ENCODE results near the gene RENBP. TPM values are rescaled to one million over a fixed set of nuclear protein-coding genes. Genes with fewer than 3 reads are reported as not detected.
A peak's percentile ranks its signal among the peaks of the same experiment; 100 is the strongest.

Gene RENBP
- total RNA-seq, 2 experiments from 2014 or later: 14.3 to 15.8 TPM

DNA sequence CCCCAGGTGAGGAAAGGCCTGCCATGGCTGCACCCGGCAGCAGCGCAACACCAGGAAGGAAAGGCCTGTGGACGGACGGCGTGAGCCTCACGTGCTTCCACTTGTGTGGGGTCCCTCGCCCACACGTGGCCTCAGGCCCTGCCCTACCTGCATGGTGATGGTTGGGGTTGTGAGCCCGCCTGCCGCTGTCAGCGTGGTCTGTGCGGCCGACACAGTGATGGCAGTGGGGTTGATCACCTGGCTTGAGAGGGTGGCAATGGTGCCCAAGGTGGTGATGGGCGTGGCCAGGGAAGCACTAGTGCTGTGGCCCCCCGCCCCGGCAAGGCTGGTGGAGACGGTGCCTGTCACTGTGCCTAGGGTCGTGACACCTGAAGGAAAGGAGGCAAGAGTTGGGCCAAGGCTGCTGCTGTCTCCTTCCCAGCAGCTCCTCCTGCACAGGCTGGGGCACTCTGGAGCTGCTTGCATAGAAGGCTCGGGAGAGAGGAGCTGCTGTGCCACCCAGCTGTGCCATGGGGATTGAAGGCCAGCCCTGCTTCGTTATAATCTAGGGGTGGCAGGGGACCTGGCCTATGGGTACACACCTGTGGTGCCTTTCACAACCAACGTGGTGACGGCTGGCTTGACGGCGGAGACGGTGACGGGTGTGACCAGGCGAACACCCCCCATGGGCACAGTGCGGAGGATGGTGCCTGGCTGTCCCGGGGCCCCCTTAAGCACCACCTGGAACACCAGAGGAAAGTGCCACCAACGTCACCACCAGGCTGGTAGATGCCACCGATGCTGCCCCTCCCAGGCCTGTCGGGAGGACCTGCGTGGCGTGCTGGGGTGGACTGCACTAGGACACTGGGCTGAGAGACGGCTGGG is 11.8 kb upstream of the RENBP start:
- ATAC-seq (no peak), DNase-seq (no peak)
- ChIA-PET POLR2A (interaction anchor here (0.7 kb wide), 1 partner anchor 10 kb away, joined by 3 read pairs; no protein-coding TSS in a partner anchor), CTCF (no interaction called here)
- no peaks in the 10 kb centered on the region for H3K27me3 Mint-ChIP-seq
- peaks cover 10% of the 10 kb centered on the region for H3K4me1 Mint-ChIP-seq (ENCODE audit: low read depth)
- intact Hi-C loops (cut with micrococcal nuclease): no loop called here
- H3K9me3 Mint-ChIP-seq: no peaks in the 10 kb centered on the region
- TF ChIP-seq, protein P1, sequence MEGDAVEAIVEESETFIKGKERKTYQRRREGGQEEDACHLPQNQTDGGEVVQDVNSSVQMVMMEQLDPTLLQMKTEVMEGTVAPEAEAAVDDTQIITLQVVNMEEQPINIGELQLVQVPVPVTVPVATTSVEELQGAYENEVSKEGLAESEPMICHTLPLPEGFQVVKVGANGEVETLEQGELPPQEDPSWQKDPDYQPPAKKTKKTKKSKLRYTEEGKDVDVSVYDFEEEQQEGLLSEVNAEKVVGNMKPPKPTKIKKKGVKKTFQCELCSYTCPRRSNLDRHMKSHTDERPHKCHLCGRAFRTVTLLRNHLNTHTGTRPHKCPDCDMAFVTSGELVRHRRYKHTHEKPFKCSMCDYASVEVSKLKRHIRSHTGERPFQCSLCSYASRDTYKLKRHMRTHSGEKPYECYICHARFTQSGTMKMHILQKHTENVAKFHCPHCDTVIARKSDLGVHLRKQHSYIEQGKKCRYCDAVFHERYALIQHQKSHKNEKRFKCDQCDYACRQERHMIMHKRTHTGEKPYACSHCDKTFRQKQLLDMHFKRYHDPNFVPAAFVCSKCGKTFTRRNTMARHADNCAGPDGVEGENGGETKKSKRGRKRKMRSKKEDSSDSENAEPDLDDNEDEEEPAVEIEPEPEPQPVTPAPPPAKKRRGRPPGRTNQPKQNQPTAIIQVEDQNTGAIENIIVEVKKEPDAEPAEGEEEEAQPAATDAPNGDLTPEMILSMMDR (IDR thresholded peaks at IDR 0.05): no peak
- peaks cover 37% of the 10 kb centered on the region for H3K36me3 Mint-ChIP-seq (ENCODE audit: low read depth)
- H3K27ac Mint-ChIP-seq: peak overlapping the region; percentile 52
- no peak overlapping the region for H3K4me3 Mint-ChIP-seq

DNA sequence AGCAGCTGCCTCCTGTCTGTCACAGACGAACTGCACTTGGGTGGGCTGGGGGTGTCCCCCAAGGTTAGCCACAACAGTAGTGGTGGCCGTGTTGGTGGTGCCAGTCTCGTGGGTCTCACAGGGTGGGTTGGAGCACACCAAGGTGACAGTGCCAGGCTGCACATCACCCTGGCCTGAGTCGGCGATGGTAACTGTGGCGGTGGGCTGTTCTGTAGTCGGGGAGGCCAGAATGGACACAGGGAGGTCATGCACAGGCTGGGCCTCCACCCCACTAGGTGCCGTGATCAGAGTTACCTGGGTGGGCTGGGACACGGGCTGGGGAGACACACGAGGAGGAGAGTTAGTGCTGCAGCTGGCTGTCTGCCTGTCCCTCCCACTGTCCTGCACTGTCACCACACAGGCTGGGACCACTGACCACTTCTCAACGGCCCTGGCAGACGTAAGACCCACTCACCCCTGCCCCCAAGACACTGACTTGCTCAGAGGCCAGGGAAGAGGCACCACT is 10.8 kb upstream of the RENBP start:
- CTCF ChIA-PET: no interaction called here
- ATAC-seq (no peak), DNase-seq (no peak)
- intact Hi-C loops (cut with micrococcal nuclease): no loop called here
- no peak overlapping the region for H3K4me3 Mint-ChIP-seq
- peaks cover 43% of the 10 kb centered on the region for H3K36me3 Mint-ChIP-seq (ENCODE audit: low read depth)
- H3K27me3 Mint-ChIP-seq: no peaks in the 10 kb centered on the region
- TF ChIP-seq, protein P1 (IDR thresholded peaks at IDR 0.05): no peak
- peaks cover 18% of the 10 kb centered on the region for H3K4me1 Mint-ChIP-seq (ENCODE audit: low read depth)
- H3K9me3 Mint-ChIP-seq: no peaks in the 10 kb centered on the region
- POLR2A ChIA-PET: no interaction called here
- H3K27ac Mint-ChIP-seq: peak overlapping the region; percentile 52

DNA sequence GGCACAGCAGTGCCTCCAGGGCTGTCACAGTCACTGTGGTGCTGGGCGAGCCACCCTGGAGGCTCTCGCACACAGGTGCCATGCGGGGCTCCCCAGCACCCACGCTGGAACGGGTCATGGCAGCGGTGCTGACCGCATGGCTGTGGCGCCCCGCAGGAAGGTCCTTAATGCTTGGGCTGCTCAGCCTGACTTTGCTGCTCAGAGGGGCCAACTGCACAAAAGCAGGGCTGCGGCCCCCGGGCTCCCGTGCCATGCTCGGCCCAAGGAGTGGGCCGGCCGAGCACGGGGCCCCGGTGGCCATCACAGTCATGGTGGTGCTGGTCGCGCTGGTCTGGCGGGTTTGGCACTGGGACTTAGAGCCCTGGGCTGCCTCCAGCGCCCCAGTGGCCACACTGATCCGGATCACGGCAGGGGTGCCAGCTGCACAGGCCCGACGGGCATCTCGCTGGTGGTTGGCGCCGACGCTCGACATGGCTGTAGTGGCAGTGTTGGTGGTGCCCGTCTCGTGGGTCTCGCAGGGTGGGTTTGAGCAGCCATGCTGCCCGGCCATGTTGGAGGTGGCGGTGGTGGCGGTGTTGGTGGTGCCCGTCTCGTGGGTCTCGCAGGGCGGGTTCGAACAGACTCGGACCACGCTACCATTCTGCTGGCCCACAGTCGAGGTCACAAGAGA is 10.2 kb upstream of the RENBP start:
- H3K27ac Mint-ChIP-seq: no peak overlapping the region
- intact Hi-C loops (cut with micrococcal nuclease): no loop called here
- H3K4me1 Mint-ChIP-seq (ENCODE audit: low read depth): peaks cover 22% of the 10 kb centered on the region
- TF ChIP-seq, protein P1 (IDR thresholded peaks at IDR 0.05): no peak
- DNase-seq: no peak
- POLR2A ChIA-PET: no interaction called here
- no peaks in the 10 kb centered on the region for H3K9me3 Mint-ChIP-seq
- no peak overlapping the region for H3K4me3 Mint-ChIP-seq
- CTCF ChIA-PET: no interaction called here
- H3K36me3 Mint-ChIP-seq (ENCODE audit: low read depth): peaks cover 40% of the 10 kb centered on the region
- no peak for ATAC-seq
- no peaks in the 10 kb centered on the region for H3K27me3 Mint-ChIP-seq

DNA sequence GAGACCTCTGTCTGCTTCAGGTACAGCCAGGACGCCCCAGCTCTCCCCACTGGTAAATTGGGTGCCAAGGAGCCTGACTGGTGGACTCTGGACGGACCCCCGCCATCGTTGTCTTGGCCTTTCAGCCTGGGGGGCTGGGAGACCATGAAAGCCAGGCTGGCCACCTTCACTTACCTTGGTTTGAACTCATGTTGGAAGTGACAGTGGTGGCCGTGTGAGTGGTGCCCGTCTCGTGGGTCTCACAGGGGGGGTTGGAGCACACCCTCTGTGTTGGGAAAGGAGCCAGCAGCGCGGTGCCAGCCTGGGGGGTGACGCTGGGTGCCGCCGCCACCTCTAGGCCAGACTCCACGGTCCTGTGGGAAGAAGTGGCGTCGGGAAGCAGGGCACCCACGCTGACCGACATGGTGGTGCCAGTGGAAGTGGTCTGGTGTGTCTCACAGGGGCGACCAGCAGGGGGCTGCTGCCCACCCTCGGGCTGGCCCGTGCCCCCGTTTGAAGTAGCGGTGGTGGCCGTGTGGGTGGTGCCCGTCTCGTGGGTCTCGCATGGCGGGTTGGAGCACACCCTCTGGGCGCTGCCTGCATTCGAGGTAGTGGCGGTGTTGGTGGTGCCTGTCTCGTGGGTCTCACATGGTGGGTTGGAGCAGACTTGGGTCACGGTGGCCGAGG is 9.6 kb upstream of the RENBP start:
- ChIA-PET CTCF (interaction anchor here (2.3 to 10.2 kb wide), 2 partner anchors 12 to 28 kb away, joined by 17 to 136 read pairs; partner anchors contain the start of gene ARHGAP4), POLR2A (interaction anchor here (1.2 to 11.9 kb wide), 4 partner anchors 11 to 27 kb away, joined by 3 to 130 read pairs (median 34); partner anchors contain the start of genes ARHGAP4 and HCFC1)
- Mint-ChIP-seq H3K36me3 (ENCODE audit: low read depth) (peaks cover 45% of the 10 kb centered on the region), H3K4me3 (no peak overlapping the region), H3K9me3 (no peaks in the 10 kb centered on the region), H3K27ac (no peak overlapping the region), H3K27me3 (no peaks in the 10 kb centered on the region), H3K4me1 (ENCODE audit: low read depth) (peaks cover 26% of the 10 kb centered on the region)
- peak; percentile 1 for ATAC-seq
- TF ChIP-seq, protein P1 (IDR thresholded peaks at IDR 0.05): no peak
- DNase-seq: no peak
- intact Hi-C loops (cut with micrococcal nuclease): no loop called here
